ENCODE data around the gene GALNT10. TPM values are rescaled to one million over a fixed set of nuclear protein-coding genes. Genes with fewer than 3 reads are reported as not detected.

GALNT10 gene
- total RNA-seq, 1 donor from 2014 or later: 10.2 TPM

- H3K9me3 Mint-ChIP-seq: no peaks in the 10 kb centered on the region
- no peaks in the 10 kb centered on the region for H3K27me3 ChIP-seq
- TF ChIP-seq EZH2phosphoT487 (IDR thresholded peaks at IDR 0.05) (no peak), CTCF (IDR thresholded peaks at IDR 0.05) (no peak), EZH2 (IDR thresholded peaks at IDR 0.05) (no peak)
Observed at GRCh38 chr5:154172785-154173184, 17.7 kb upstream of the GALNT10 start.

DNA sequence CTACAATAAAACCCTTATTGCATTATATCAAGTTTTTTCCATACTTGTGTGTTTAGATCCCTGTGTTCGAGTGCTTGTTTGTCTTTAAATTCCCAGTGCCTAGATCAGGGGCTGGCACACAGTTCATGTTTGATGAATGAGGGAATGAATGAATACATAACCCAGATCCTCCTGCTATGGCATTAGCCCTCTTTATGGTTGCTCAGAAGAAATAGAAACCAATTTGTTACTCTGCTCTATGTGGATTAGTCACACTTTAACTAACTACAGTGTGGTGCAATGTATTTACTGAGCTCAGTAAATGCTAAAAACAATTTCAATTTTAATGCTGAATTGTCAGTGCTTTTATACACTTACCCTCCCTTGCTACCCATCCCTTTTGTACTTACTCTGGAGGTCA is 16.4 kb upstream of the GALNT10 start:
- H3K36me3 Mint-ChIP-seq: no peaks in the 10 kb centered on the region
- Histone ChIP-seq H2AFZ (replicated peaks) (no peak overlapping the region), H3K27ac (no peak overlapping the region), H3K4me1 (peaks cover 9% of the 10 kb centered on the region), H3K9me3 (ENCODE audit: low read depth) (no peaks in the 10 kb centered on the region), H3K27me3 (no peaks in the 10 kb centered on the region), H3K79me2 (ENCODE audit: low read depth) (no peaks in the 10 kb centered on the region), H3K36me3 (no peaks in the 10 kb centered on the region), H4K20me1 (ENCODE audit: low read depth) (no peaks in the 10 kb centered on the region), H3K9ac (no peak overlapping the region), H3K4me3 (no peak overlapping the region), H3K4me2 (no peak overlapping the region), H3F3A (ENCODE audit: low read depth) (no peaks in the 10 kb centered on the region)
- no peak overlapping the region for H3K4me3 Mint-ChIP-seq
- no peaks in the 10 kb centered on the region for H3K9me3 Mint-ChIP-seq
- no peak for DNase-seq (ENCODE audit: low spot score)
- no peak overlapping the region for H3K27ac Mint-ChIP-seq
- no peak for TF ChIP-seq CTCF (IDR thresholded peaks at IDR 0.05)
- TF ChIP-seq EZH2 (IDR thresholded peaks at IDR 0.05): no peak
- no peak for TF ChIP-seq EZH2phosphoT487 (IDR thresholded peaks at IDR 0.05)
- H3K27me3 Mint-ChIP-seq (ENCODE audit: insufficient read depth, low read depth): peaks cover 12% of the 10 kb centered on the region
- H3K4me1 Mint-ChIP-seq: peaks cover 40% of the 10 kb centered on the region

More at GRCh38 chr5:154172785-154173184, 17.7 kb upstream of the GALNT10 start:
- Mint-ChIP-seq H3K4me3 (no peak overlapping the region), H3K27ac (no peak overlapping the region), H3K36me3 (no peaks in the 10 kb centered on the region), H3K4me1 (peaks cover 38% of the 10 kb centered on the region), H3K27me3 (ENCODE audit: insufficient read depth, low read depth) (peaks cover 14% of the 10 kb centered on the region)
- no peaks in the 10 kb centered on the region for H3K79me2 ChIP-seq (ENCODE audit: low read depth)
- peaks cover 12% of the 10 kb centered on the region for H3K4me1 ChIP-seq
- H3K27ac ChIP-seq: no peak overlapping the region
- H4K20me1 ChIP-seq (ENCODE audit: low read depth): no peaks in the 10 kb centered on the region
- H3K36me3 ChIP-seq: no peaks in the 10 kb centered on the region
- DNase-seq (ENCODE audit: low spot score): no peak
- H2AFZ ChIP-seq (replicated peaks): no peak overlapping the region
- no peak overlapping the region for H3K4me2 ChIP-seq
- peaks cover 8% of the 10 kb centered on the region for H3F3A ChIP-seq (ENCODE audit: low read depth)
- H3K4me3 ChIP-seq: no peak overlapping the region
- H3K9me3 ChIP-seq (ENCODE audit: low read depth): no peaks in the 10 kb centered on the region
- no peak overlapping the region for H3K9ac ChIP-seq

GRCh38 chr5:154176181-154176580 is 14.4 kb upstream of the GALNT10 start:
- no peak for TF ChIP-seq EZH2 (IDR thresholded peaks at IDR 0.05)
- no peak for TF ChIP-seq EZH2phosphoT487 (IDR thresholded peaks at IDR 0.05)
- TF ChIP-seq CTCF (IDR thresholded peaks at IDR 0.05): no peak
- H3K27me3 ChIP-seq: no peaks in the 10 kb centered on the region
- no peaks in the 10 kb centered on the region for H3K4me1 ChIP-seq
- Mint-ChIP-seq H3K27me3 (ENCODE audit: insufficient read depth, low read depth) (peaks cover 9% of the 10 kb centered on the region), H3K27ac (no peak overlapping the region), H3K4me3 (no peak overlapping the region), H3K9me3 (no peaks in the 10 kb centered on the region), H3K36me3 (no peaks in the 10 kb centered on the region), H3K4me1 (peaks cover 31% of the 10 kb centered on the region)
- H3K4me2 ChIP-seq: no peak overlapping the region
- no peak overlapping the region for H3K4me3 ChIP-seq
- no peak for DNase-seq (ENCODE audit: low spot score)
- no peaks in the 10 kb centered on the region for H3K79me2 ChIP-seq (ENCODE audit: low read depth)
- no peaks in the 10 kb centered on the region for H4K20me1 ChIP-seq (ENCODE audit: low read depth)
- H2AFZ ChIP-seq (replicated peaks): no peak overlapping the region
- no peaks in the 10 kb centered on the region for H3K9me3 ChIP-seq (ENCODE audit: low read depth)
- H3K36me3 ChIP-seq: no peaks in the 10 kb centered on the region
- no peaks in the 10 kb centered on the region for H3F3A ChIP-seq (ENCODE audit: low read depth)
- no peak overlapping the region for H3K27ac ChIP-seq
- no peak overlapping the region for H3K9ac ChIP-seq
